HG03432 (cell line): ENCODE data around the gene HTR3D.
"Not testable (repeated sequence)": the region's sequence is repeated elsewhere in the genome, so short reads cannot be mapped to it uniquely, and the experiment has no call there.

Experiments used
- ATAC-seq: cut with Tn5 transposase; IDR thresholded peaks from one replicate; pipeline ENCODE4 v1.9.1; 2021; ENCODE audit warnings: mild to moderate bottlenecking, moderate library complexity; ENCODE audit not compliant: unreplicated experiment

Gene HTR3D

DNA sequence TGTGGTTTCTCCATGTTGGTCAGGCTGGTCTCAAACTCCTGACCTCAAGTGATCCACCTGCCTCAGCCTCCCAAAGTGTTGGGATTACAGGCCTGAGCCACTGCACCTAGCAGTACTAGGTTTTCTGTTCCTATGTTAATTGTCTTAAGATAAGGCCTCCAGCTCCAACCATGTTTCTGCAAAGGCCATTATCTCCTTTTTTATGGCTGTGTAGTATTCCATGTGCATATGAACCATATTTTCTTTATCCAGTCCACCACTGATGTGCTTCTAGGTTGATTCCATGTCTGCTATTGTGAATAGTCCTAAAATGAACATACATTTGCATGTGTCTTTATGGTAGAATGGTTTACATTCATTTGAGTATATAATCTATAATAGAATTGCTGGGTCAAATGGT lies 31.1 kb downstream of the HTR3D start:
- no peak for ATAC-seq

- no peak for ATAC-seq
These were observed 34.7 kb downstream of the HTR3D start for GRCh38 chr3:184066211-184066610.

- no peak for ATAC-seq
These were observed 36.1 kb downstream of the HTR3D start for GRCh38 chr3:184067573-184068055.

DNA sequence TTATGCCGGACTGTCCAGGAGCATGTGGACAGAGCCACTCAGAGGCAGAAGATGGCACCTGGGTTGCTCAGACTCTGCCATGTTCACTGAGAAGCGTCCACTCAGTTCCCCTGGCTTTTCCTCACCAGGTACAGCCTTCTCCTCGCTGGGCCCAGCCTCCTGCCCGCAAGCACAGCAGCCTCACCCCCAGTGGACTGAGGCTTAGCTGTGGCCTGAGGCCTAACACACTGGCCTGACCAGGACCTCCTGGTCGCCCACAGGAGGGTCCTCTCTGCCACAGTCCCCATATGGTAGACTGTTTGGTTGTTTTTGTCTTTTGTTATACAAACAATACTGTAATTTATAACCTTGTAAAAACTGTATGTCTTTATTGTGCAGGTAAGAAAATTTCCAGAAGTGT lies 36.8 kb downstream of the HTR3D start:
- no peak for ATAC-seq

GRCh38 chr3:184071142-184071541 lies 39.6 kb downstream of the HTR3D start:
- ATAC-seq, result not testable (repeated sequence)

GRCh38 chr3:184073621-184074020 lies 42.1 kb downstream of the HTR3D start:
- ATAC-seq, result no peak

GRCh38 chr3:184075901-184076300 lies 44.4 kb downstream of the HTR3D start:
- ATAC-seq, result no peak

DNA sequence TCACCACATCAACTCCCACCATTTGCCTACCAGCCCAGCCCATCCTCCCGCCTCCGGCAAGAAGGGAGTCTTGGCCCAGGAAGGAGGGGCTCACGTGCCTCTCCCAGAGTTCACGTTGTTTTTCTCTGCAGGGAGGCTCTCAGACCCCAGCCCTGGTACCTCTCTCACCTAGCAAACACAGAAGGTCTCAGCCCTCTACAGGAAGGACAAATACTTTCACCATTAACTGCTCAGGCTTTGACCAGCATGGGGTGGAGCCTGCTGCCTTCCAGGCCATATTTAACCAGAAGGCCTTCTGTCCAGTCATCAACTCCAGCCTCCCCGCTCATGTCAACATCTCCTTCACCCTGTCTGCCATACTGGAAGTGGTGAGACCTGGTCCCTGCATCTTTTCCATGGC lies 46.3 kb downstream of the HTR3D start:
- no peak for ATAC-seq

DNA sequence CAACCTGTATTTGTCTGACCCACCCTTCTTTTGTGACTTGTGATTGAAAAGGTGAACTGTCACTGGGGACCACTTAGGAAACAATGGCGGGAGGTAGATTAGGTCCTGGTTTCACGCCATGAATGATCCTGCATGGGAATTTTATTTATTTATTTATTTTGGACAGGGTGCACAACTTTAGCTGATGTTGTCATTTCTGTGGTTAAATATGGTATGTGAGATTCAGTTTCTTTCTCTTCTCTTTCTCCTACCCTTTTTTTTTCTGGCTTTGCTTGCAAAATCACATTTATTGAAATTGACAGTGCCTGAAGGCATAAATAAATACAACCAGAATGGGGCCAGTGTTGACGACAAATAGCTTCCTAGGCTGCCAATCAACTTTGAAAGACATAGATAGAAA lies 47.3 kb downstream of the HTR3D start:
- no peak for ATAC-seq

DNA sequence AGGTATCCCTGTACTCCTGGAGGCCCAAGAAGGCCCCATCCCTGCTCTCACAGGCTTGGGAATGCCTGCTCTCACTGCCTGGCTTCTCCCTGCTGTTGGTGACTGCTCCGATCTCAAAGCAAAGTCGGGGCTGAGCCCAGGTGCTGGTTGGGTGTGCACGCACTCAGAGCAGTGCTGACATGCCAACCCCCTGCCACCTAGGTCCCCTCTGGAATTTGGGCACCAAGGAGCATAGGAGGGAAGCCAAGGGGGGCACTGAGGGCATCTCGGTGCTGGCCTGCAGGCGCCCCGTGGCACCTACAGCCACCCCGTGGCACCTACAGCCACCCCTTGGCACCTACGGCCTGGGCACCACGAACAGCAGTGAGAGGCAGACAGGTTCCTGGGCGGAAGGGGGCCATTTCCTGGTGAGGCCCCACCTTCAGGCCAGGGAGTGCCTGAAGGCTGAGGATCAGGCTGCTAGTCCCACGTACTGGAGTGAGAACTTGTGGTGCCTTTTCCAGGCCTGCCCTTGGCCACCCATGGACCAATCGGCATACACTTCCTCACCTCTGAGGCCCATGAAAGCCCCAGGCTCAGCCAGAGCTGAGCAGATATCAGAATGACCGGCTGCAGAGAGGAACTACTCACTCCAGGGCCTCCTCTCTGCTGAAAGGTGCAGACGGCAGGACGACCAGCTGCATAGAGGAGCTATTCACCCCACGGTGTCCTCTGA lies 49.7 kb downstream of the HTR3D start:
- no peak for ATAC-seq

DNA sequence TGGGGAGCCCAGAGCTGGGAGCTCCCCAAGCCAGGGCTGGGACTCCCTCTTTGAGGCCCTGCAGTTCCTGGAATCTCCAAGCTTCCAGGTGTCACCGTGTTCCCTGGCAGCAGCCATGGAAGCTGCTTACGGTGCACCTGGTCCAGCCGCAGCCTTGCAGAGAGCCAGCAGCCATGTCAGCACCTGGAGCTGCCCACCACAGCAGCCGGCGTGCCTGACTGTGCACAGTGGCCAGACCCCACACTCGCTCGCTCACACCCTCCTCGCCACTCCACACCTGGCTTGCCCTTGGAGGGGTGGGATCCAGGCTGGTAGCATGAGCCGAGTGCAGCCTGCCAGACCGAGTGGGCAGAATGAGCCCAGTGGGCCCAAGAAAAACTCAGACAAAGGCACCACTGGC lies 50.5 kb downstream of the HTR3D start:
- ATAC-seq, result no peak

GRCh38 chr3:184082465-184082864 lies 50.9 kb downstream of the HTR3D start:
- no peak for ATAC-seq

DNA sequence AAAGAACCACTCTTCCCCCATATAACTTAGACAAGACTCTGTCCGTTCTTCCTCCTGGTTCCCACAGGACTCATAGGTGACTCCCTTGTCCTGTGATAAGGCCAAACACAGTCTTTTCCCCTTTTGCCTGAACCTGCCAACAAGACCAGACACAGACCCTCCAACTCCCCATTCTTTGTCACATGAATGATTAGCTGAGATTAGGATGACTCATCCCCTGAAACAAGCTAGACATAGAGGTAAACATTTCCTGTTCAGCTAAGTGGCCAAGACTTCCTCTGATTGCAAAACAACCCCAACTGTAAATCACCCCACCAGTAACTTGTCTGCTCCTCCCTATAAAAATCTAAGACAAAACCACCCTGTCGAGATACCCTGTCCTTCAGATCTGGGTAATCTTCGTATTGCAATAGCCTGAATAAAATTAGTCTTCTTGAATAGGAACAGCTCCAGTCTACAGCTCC lies 53.9 kb downstream of the HTR3D start:
- ATAC-seq, result no peak
